HUES6 (cell line): Measurements from ENCODE around the gene CTNND2.
"Not testable (repeated sequence)": the region's sequence is repeated elsewhere in the genome, so short reads cannot be mapped to it uniquely, and the experiment has no call there.

Experiments
- H3K27ac ChIP-seq: 2 replicates; pipeline ENCODE4 v1.7.0; 2013; ENCODE audit warnings: low read depth, mild to moderate bottlenecking, low read length, inconsistent platforms
- H3K27me3 ChIP-seq: 2 replicates; pipeline ENCODE4 v1.6.1; 2013; ENCODE audit warnings: low read length; ENCODE audit not compliant: control insufficient read depth, insufficient read depth
- H3K36me3 ChIP-seq: 2 replicates; pipeline ENCODE4 v1.6.1; 2013; ENCODE audit warnings: low read length; ENCODE audit not compliant: control insufficient read depth, insufficient read depth
- H3K4me1 ChIP-seq: 2 replicates; pipeline ENCODE4 v1.6.1; 2013; ENCODE audit warnings: low read length; ENCODE audit not compliant: control insufficient read depth, insufficient read depth
- H3K4me3 ChIP-seq: 2 replicates; pipeline ENCODE4 v1.5.1; 2013; ENCODE audit warnings: low read depth, low read length
- H3K9ac ChIP-seq: one replicate; pipeline ENCODE4 v1.6.1; 2013; ENCODE audit warnings: mild to moderate bottlenecking, low read length
- H3K9me3 ChIP-seq: 2 replicates; pipeline ENCODE4 v1.6.1; 2013; ENCODE audit warnings: low read depth, low read length; ENCODE audit not compliant: control insufficient read depth, insufficient read depth

The CTNND2 gene

DNA sequence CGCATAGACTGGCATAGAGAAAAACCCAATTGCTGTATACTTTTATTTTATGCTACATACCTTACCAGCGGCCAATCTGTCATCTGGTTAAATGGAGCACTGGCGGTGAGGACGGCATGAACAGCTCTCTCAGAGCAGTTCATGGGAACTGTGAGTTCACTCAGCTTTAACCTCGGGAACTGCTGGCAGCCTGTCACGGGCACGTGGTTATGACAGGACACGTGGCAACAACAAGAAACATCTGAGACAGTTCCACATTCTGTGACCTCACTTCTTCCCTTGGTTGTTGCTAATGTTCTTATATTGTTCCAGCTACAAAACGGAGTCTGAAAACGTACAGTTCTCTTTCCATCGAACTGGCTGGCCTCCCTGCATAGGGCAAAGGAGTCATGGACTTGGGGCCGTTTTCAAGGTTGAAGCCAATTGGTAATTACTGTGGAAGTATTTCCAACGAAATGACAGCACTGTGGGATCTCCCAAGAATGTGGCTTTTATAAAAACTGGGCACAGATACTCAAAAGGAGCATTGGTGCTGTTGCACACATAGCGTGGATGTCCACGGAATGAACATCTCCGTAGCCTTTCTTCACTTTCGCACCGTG is 896.9 kb downstream of the CTNND2 start:
- Histone ChIP-seq H3K9ac (no peak overlapping the region), H3K4me3 (no peak overlapping the region), H3K27ac (no peak overlapping the region), H3K36me3 (no peaks in the 10 kb centered on the region), H3K9me3 (0 out of 2 replicates have a peak, but pooled peaks cover 3% of the 10 kb centered on the region), H3K4me1 (no peaks in the 10 kb centered on the region; the same call in 1 of the 2 replicates), H3K27me3 (no peaks in the 10 kb centered on the region)

GRCh38 chr5:11004523-11004922 is 899.7 kb downstream of the CTNND2 start:
- H3K9me3 ChIP-seq, H3K9ac ChIP-seq, H3K27me3 ChIP-seq, H3K4me1 ChIP-seq, H3K4me3 ChIP-seq, H3K27ac ChIP-seq, H3K36me3 ChIP-seq: not testable (repeated sequence)

DNA sequence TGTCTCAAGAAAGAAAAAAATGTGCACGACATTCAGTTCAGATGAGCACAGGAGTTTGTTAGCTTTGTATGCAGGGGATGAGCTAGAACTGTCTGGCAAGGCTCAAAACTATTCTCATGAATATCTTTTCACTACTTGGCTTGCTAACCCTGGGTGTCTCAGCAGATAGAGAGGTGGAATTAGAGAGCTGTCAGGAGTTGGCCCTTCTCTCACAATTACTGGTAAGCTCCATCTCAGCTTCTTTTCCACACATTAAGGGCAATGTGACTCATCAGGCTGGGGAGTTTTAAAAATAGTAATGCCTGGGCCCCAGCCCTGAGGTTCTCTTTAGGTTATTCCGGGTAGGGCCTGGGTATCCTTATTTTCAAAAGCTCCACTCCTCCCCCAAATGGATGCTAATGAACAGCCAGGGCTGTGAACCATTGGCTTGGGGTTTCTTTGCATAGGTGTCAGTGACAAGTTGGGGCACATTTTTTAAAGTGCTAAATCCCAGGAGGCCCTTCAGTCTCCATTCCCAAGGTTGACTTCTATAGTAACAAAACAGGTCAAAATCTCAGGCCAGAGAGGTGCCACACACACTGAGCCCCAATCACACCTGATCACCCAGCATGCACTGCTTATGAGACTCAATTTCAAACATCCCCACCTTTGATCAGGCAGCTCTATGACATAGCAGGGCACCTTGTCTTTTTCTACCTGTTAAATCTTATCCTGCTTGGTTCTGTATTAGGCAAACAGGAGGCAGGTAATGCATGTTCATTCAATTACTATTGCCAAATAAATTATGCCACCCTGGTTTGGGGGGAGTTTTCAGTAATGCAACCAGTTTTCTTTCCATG is 903.5 kb downstream of the CTNND2 start:
- Histone ChIP-seq H3K4me1 (peaks cover 10% of the 10 kb centered on the region), H3K4me3 (no peak overlapping the region), H3K9me3 (no peaks in the 10 kb centered on the region), H3K9ac (no peak overlapping the region), H3K36me3 (no peaks in the 10 kb centered on the region), H3K27ac (no peak overlapping the region), H3K27me3 (no peaks in the 10 kb centered on the region)

DNA sequence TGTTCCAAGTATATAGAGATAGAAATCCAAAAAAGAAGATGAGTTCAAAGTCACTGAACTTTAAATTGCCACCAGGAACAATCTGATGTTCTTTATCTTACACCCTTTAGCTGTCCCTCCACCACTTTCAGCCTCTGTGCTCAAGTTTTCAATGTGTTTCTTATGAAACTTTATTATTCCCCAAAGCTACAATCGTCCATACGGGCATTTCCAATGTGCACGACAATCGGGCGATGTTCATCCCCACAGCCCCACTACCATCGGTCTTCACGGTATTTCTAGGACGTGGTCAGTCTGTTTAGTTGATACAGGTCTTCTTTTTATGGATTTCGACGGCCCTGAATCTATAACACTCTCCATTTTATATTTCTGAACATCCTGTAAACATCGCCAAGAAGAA is 904.5 kb downstream of the CTNND2 start:
- Histone ChIP-seq H3K27me3 (no peaks in the 10 kb centered on the region; the same call in 1 of the 2 replicates), H3K36me3 (no peaks in the 10 kb centered on the region), H3K9me3 (0 out of 2 replicates have a peak, but pooled peaks cover 2% of the 10 kb centered on the region), H3K4me1 (peaks cover 10% of the 10 kb centered on the region), H3K9ac (no peak overlapping the region), H3K27ac (no peak overlapping the region), H3K4me3 (no peak overlapping the region)

- Histone ChIP-seq H3K9ac (no peak overlapping the region), H3K36me3 (no peaks in the 10 kb centered on the region), H3K27me3 (no peaks in the 10 kb centered on the region; the same call in 1 of the 2 replicates), H3K4me1 (peaks cover 6% of the 10 kb centered on the region), H3K27ac (no peak overlapping the region), H3K4me3 (no peak overlapping the region), H3K9me3 (0 out of 2 replicates have a peak, but pooled peaks cover 2% of the 10 kb centered on the region)
These were observed 908.4 kb downstream of the CTNND2 start for GRCh38 chr5:10995891-10996290.

DNA sequence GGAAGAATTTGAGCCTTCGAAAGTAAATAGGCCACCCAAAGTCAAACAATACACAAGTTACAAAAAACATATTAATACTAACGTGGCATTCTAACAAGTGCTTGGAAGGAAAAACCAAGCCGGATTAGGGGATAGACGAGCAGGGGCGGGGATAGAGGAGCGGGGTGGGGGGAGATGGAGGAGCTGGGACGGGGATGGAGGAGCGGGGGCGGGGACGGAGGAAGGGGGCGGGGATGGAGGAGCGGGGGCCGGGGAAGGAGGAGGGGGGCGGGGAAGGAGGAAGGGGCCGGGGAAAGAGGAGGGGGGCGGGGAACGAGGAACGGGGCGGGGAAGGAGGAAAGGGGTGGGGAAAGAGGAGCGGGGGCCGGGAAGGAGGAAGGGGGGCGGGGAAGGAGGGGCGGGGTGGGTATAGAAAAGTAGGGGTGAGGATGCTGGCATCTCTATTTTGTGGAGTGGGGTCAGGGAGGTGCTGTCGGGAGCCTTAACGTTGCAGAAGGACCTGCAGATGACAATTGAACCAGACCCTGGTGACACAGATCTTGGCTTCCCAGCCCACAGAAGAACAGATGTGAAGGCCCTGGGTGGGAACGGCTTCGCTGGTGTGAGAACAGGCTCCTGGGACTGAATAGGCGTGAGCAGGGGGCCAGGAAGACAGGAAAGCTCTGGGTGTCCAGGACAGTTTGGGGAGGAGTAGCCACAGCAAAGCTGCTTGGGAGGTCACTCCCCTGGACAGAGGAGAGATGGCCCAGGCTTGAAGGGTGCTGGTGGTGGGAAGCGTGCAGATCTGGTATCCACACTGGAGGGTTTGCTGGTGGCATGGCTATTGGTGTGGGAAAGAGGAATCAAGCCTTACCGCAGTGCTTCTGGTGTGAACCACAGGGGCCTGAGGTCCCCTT is 909.9 kb downstream of the CTNND2 start:
- no peak overlapping the region for H3K9ac ChIP-seq
- no peaks in the 10 kb centered on the region for H3K36me3 ChIP-seq
- 0 out of 2 replicates have a peak, but pooled peaks cover 2% of the 10 kb centered on the region for H3K9me3 ChIP-seq
- no peaks in the 10 kb centered on the region; the same call in 1 of the 2 replicates for H3K27me3 ChIP-seq
- H3K4me1 ChIP-seq = no peaks in the 10 kb centered on the region
- H3K4me3 ChIP-seq = no peak overlapping the region
- no peak overlapping the region for H3K27ac ChIP-seq

DNA sequence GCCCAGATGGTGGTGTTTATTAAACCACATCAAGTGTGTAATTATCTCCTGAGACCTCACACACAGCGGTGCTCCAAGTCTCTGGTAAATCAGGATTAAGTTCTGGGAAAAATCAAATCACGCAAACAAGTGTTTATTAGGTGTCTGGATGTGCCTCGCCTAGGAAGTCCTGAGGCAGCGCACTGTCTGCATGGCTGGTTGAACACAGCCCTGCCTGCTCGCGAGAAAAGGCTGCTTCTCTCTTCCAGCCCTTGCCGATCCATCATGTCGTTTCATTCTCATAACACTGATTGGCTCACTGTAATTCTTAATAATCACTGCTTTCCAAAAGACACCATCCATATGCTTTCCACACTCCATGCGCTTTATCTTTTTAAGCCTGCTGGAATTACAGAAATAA is 913.6 kb downstream of the CTNND2 start:
- Histone ChIP-seq H3K4me1 (peaks cover 4% of the 10 kb centered on the region; the same call in 1 of the 2 replicates), H3K36me3 (no peaks in the 10 kb centered on the region), H3K27me3 (peaks cover 6% of the 10 kb centered on the region), H3K4me3 (no peak overlapping the region), H3K27ac (no peak overlapping the region), H3K9me3 (0 out of 2 replicates have a peak, but pooled peaks cover 2% of the 10 kb centered on the region), H3K9ac (no peak overlapping the region)

DNA sequence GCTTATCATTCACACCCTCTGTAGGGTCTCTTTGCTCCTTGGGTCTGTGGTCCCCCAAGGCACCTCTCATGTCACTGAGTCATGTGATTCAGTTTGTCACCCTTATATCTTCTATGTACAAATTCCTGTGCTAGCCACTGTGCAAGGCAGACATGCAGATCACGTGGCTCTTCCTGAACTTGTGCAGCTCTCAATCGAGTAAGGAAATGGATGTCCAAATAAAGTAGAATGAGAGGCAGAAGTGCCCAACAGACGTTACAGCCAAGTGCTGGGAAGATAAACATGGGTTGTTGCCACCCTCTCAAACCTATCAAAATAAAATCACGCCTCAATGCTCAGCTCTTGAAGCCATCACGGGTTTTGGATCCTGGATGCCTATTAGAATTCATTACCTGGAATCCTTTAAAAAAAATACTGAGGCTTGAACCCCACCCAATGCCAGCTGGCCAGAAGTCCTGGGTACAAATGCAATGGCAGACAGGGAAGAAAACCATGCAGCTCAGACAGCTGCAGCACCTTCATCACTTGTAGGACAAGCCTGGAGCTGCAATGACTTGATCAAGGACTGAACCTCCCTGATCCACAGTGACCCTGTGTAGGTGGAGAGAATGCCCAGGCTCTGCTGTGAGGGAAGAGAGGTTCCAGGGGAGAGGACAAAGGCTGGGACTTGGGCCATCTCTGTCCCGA is 914.5 kb downstream of the CTNND2 start:
- Histone ChIP-seq H3K27me3 (peaks cover 6% of the 10 kb centered on the region; the same call in 1 of the 2 replicates), H3K4me3 (no peak overlapping the region), H3K9me3 (no peaks in the 10 kb centered on the region), H3K27ac (no peak overlapping the region), H3K4me1 (peaks cover 4% of the 10 kb centered on the region; the same call in 1 of the 2 replicates), H3K36me3 (no peaks in the 10 kb centered on the region), H3K9ac (no peak overlapping the region)

GRCh38 chr5:10988622-10989021 is 915.6 kb downstream of the CTNND2 start:
- H3K27ac ChIP-seq = no peak overlapping the region
- H3K4me3 ChIP-seq = no peak overlapping the region
- H3K9ac ChIP-seq = no peak overlapping the region
- peaks cover 6% of the 10 kb centered on the region; the same call in 1 of the 2 replicates for H3K27me3 ChIP-seq
- peaks cover 4% of the 10 kb centered on the region; the same call in 1 of the 2 replicates for H3K4me1 ChIP-seq
- H3K36me3 ChIP-seq = no peaks in the 10 kb centered on the region
- H3K9me3 ChIP-seq = no peaks in the 10 kb centered on the region

- H3K27me3 ChIP-seq = peaks cover 6% of the 10 kb centered on the region; the same call in 1 of the 2 replicates
- H3K4me3 ChIP-seq = no peak overlapping the region
- H3K36me3 ChIP-seq = no peaks in the 10 kb centered on the region
- no peaks in the 10 kb centered on the region for H3K9me3 ChIP-seq
- H3K9ac ChIP-seq = no peak overlapping the region
- H3K4me1 ChIP-seq = peaks cover 4% of the 10 kb centered on the region; the same call in 1 of the 2 replicates
- H3K27ac ChIP-seq = no peak overlapping the region
These were observed 916.2 kb downstream of the CTNND2 start for GRCh38 chr5:10987925-10988504.
